D341Med (cell line): Measurements from ENCODE around the gene SESTD1.
"Not testable (repeated sequence)": the region's sequence is repeated elsewhere in the genome, so short reads cannot be mapped to it uniquely, and the experiment has no call there.

Source experiments
- DNase-seq: peaks from one replicate; pipeline ENCODE4 v3.0.0; 2012; ENCODE audit warnings: low spot score

The SESTD1 gene

DNA sequence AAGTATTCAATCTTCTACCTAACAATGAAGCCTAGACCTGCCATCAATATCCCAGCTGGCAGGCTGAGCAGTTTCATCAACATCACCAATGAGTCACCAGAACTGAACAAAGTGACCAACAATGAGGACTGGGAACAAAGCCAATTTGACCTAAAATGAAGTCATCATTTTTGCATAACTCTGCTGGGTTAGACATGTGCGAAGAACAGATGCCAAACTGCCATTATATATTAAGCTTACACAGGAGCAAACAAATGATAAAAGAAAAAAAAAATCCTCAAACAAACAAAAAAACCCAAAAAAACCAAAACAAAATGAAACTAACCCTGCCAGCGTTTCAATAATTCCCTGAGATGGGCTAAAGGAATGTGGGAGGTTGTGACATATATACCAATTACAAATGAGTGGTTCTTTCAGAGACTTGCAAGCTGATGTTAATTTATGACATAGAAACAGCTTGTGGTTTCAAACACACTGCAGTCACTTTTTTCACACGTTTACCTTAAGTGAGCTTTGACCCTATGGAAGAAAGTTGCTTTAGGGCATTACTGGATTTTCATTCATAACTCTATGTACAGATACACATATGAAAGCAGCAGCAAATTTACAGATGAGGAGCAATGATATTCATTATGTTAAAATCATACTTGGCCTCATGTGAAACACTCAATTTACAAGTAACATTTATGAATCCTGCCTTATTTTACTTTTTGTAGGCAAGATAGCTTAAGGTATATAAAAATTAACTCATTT is 157.8 kb downstream of the SESTD1 start:
- DNase-seq: no peak

GRCh38 chr2:179106342-179106675 is 158.3 kb downstream of the SESTD1 start:
- DNase-seq: no peak

GRCh38 chr2:179104736-179105135 is 159.9 kb downstream of the SESTD1 start:
- no peak for DNase-seq

DNA sequence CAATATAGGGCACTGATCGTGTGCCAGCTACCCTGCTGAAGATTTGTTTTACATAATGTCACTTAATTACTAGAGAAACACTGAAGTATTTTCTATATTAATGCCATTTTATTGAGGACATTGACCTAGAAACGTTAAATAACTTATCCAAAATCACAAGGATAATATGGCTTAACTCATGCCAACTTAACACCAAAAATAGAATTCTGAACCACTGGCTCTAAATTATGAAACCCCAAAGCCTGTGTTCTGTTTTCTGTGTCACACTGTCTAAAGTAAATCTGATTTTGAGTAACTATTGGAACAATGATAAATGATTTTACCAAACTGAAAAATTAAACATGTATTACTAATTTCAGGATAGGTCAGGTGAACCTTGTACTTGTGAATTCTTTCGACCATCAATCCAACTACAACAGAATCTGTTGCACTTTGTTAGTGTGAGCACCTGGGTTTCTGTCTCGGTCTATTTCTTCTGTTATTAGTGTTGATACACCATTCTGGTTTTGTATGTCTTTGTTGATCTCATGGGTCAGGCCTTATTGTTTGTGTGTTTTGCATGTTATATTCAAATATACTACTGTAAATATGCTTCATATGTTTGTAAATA is 166.4 kb downstream of the SESTD1 start:
- no peak for DNase-seq

DNA sequence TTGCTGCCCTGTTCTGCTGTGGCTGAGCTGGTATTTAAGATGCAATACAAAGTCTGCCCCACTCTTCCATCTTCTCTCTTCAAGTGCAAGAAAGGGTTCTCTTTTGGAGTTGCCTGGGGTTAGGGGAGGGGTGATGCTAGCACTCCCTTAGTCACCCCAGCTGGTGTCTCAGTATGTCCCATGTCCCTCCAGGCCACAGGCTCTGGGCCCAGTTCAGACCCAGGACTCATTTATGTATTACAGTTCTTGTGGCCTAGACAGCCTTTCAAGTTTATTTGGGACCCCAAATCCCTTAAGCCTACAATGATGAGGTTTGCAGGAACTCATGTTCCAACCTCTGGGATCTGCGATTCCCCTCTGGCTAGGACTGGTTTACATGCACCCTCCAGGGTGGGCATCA is 167.5 kb downstream of the SESTD1 start:
- no peak for DNase-seq

- no peak for DNase-seq
Observed at GRCh38 chr2:179096090-179096489, 168.5 kb downstream of the SESTD1 start.

DNA sequence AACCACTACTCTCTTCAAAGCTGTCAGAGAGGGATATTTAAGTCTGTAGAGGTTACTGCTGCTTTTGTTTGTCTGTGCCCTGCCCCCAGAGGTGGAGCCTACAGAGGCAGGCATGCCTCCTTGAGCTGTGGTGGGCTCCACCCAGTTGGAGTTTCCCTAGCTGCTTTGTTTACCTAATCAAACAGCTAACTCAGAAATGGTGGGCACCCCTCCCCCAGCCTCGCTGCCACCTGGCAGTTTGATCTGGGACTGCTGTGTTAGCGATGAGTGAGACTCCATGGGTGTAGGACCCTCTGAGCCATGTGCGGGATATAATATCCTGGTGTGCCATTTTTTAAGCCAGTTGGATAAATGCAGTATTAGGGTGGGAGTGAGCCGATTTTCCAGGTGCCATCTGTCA is 171.7 kb downstream of the SESTD1 start:
- not testable (repeated sequence) for DNase-seq

GRCh38 chr2:179082697-179083096 is 181.9 kb downstream of the SESTD1 start:
- no peak for DNase-seq

- DNase-seq: no peak
Observed at GRCh38 chr2:179081954-179082353, 182.7 kb downstream of the SESTD1 start.

DNA sequence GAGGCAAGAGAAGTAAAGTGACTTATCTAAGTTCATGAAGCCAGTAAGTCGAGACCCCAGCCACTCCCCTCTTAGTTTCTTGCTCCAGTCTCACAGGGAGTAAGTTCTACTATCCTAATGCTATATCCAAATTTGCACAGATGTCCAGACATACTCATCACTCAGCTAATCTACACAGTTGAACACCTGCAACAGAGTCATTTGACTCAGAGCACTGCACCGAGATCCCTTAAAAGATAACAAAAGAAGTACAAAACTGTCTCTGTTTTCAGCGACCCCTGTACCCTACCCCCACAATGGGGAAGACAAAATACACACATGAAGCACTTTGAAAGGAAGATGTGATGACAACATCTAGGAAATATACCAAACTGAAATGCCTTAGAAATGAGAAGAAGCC is 192.1 kb downstream of the SESTD1 start:
- DNase-seq: no peak

DNA sequence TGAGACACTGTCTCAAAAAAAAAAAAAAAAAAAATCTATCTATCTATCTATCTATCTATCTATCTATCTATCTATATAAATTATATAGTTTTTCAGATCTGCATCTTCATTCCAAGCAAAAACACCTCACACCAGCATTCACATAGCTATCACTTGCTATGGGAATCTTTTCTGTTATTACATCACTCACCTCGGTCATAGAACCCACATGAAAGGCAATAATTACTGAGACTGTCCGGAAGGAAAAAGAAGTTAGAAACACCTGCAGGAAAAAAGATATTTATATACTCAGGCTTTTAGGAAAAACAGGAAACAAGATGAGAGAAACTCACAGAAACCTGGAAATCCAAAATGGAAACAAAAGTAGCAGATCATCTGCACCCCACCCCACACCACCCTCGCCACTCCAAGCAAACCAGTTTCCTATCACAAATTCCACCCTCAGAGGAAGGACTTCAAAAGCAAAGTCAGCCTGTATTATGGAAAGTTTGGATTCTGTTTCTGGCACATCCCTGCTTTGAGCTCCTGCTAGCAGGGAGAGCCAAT is 192.7 kb downstream of the SESTD1 start:
- DNase-seq: no peak

- no peak for DNase-seq
Observed at GRCh38 chr2:179070895-179071294, 193.7 kb downstream of the SESTD1 start.

DNA sequence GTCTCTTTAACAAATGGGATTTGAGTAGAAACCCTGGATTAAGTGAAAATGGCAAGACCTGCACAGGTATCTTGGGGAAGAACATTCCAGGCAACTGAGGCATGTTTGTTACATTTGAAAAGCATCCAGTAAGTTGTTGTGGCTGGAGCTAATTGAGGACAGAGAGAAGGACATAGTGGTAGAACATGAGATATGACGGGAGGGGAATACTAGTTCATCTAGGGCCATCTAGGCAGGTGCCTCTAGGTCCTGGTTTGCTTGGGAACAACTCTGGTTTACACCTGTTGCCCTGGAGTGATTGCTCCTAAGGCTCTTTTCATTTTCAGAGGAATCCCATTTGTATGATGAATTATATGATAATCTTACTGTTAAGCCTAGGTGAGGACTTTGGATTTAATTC is 194.9 kb downstream of the SESTD1 start:
- no peak for DNase-seq

DNA sequence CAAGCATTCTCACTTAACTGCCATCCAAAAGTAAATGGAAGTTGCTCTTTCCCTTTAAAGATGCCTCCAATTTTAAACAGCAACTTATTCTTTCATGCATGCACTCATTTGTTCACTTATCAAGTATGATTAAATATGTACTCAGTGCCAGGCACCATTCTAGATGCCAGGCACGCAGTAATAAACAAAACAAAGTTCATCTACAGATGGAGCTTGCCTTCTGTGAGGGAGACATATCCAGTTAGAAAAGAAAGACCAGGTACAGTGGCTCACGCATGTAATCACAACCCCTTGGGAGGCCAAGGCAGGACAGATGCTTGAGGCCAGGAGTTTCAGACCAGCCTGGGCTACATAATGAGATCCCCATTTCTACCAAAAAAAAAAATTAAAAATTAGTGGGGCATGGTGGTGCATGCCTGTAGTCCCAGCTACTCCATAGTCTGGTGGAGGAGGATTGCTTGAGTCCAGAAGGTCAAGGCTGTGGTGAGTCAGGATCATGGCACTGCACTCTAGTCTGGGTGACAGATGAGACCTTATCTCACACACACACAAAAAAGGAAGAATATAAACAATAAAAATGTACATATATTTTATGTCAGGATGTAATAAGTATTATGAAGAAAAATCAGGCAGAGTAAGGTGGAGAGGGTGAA is 195.5 kb downstream of the SESTD1 start:
- DNase-seq: no peak

- no peak for DNase-seq
Observed at GRCh38 chr2:179059026-179059700, 205.5 kb downstream of the SESTD1 start.

DNA sequence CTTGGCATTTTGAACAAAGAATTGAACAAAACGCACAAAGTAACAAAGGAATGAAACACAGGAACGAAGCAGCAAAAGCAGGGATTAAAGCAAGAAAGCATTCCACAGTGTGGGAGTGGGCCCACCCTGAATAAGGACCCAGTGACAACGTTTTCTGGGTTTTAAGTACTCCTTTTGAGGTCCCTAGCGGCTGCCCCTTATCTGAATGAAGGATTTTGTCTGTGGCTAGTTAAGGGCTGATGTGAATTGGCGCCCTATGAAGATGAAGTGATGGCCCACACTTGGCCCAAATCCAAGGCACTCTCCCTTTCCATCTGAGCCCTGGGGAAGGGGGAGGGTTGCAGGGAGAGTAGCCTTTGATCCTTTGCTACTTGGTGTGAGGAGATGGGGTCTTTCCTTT is 206.9 kb downstream of the SESTD1 start:
- DNase-seq: no peak

DNA sequence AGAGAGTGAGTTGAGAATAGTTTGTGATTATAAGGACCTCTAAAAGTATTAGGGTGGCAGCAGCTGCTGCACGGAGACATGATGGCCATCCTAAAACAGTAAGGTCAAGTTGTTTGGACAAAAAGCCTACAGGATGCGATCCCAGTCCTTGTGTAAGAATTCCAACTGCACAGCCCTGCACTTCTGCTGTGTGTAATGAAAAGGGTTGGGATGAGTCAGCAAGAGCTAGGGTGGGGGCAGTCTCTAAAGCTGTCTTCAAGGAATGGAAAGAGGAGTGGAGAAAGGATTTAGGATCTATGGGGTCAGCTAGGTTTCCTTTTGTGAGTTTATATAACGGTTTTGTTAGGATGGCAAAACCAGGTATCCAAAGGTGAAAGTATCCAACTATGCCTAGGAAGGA is 211.1 kb downstream of the SESTD1 start:
- not testable (repeated sequence) for DNase-seq
